Transverse colon (tissue), 4 donors: Measurements from ENCODE around the gene UBE2K. TPM values are rescaled to one million over a fixed set of nuclear protein-coding genes. Genes with fewer than 3 reads are reported as not detected.

Source experiments
- DNase-seq: peaks from one replicate; pipeline ENCODE4 v3.0.0-alpha.2; 2019
- H3K27ac ChIP-seq, 4 donors: fragments of 200-600 bp; sonication (generic); 2 replicates each; pipeline ENCODE4 v1.5.1; 2016 to 2018; ENCODE audit warnings: inconsistent platforms in 4 of 4
- H3K27me3 ChIP-seq: fragments of 200-600 bp; sonication (generic); 2 replicates; pipeline ENCODE4 v1.5.1; 2017; ENCODE audit warnings: inconsistent platforms
- H3K36me3 ChIP-seq, 4 donors: fragments of 200-600 bp; sonication (generic); 2 replicates each; pipeline ENCODE4 v1.5.1; 2017 to 2019; ENCODE audit warnings: inconsistent platforms in 4 of 4
- H3K4me1 ChIP-seq, 4 donors: fragments of 200-600 bp; sonication (generic); 2 replicates each; pipeline ENCODE4 v1.5.1; 2017 to 2020; ENCODE audit warnings: inconsistent platforms in 4 of 4
- H3K4me3 ChIP-seq, 4 donors: fragments of 200-600 bp; sonication (generic); 1 replicate in 1 of 4; 2 replicates in 3 of 4; pipeline versions ENCODE4 v1.5.1 to v1.6.1; 2017 to 2019; ENCODE audit warnings: inconsistent platforms in 4 of 4
- H3K9me3 ChIP-seq, 2 donors: fragments of 200-600 bp; sonication (generic); 2 replicates each; pipeline ENCODE4 v1.5.1; 2017 to 2019; ENCODE audit warnings: inconsistent platforms in 2 of 2
- CTCF ChIP-seq, 5 experiments: fragments of 200-600 bp in 3 of 5; fragments of 450-650 bp in 2 of 5; sonication (generic) in 3 of 5; IDR thresholded peaks; 1 replicate in 2 of 5; 2 replicates in 3 of 5; pipeline ENCODE4 v1.5.1; 2016 to 2017; ENCODE audit warnings: antibody characterized with exemption in 5 of 5, inconsistent platforms in 3 of 5, mild to moderate bottlenecking in 2 of 5, moderate library complexity in 1 of 5
- EP300 ChIP-seq: sonication (generic); formaldehyde crosslinking; IDR thresholded peaks from one replicate; pipeline ENCODE4 v1.6.1; 2017; ENCODE audit warnings: antibody characterized with exemption, low read depth
- POLR2A ChIP-seq: fragments of 450-650 bp; IDR thresholded peaks from one replicate; pipeline ENCODE4 v1.6.1; 2016; ENCODE audit warnings: antibody characterized with exemption, mild to moderate bottlenecking, moderate library complexity
- POLR2AphosphoS5 ChIP-seq, 3 donors: sonication (generic); formaldehyde crosslinking; IDR thresholded peaks; one replicate each; pipeline ENCODE4 v1.6.1; 2016; ENCODE audit warnings: antibody characterized with exemption in 3 of 3
- WGBS, 2 donors: methylation state at CpG; one replicate each; pipeline ENCODE4 v1.1.5; 2018; ENCODE audit warnings: low coverage in 1 of 2; 5-methylcytosine and 5-hydroxymethylcytosine counted together
- in situ Hi-C, 4 donors: fragments of 200-750 bp; cut with MboI; loops; one replicate each; pipeline versions ENCODE4 v1.15.0 to v1.15.1; 2017; ENCODE audit warnings: low sequenced_read_pairs in 3 of 4, low pct_ligation_motif_present in 1 of 4, low pct_unique_long_range_greater_than_20kb in 1 of 4
- intact Hi-C: fragments of 100-400 bp; cut with DNase I; formaldehyde crosslinking; loops from one replicate; pipeline ENCODE4 v1.15.1; 2023; ENCODE audit warnings: low total_unique reads
- total RNA-seq, 4 donors: library from RNA; depleted of rRNA; stranded (reverse); fragments of >200 nt; gene quantifications; one replicate each; pipeline ENCODE4 v1.1.0, GENCODE V29; 2016

The UBE2K gene
- total RNA-seq, 4 donors from 2014 or later, result 18.9 to 48.6 (median 37.3) TPM

GRCh38 chr4:39685990-39686389 lies 11.9 kb upstream of the UBE2K start:
- Histone ChIP-seq H3K27ac (no peak overlapping the region), H3K4me3 (no peak overlapping the region), H3K36me3 (no peaks in the 10 kb centered on the region), H3K9me3 (no peaks in the 10 kb centered on the region), H3K27me3 (no peaks in the 10 kb centered on the region), H3K4me1 (peaks cover 0 to 15% (median 3%) of the 10 kb centered on the region in 4 donors)
- no peak for TF ChIP-seq EP300
- TF ChIP-seq CTCF (IDR thresholded peaks at IDR 0.05), result no peak
- TF ChIP-seq POLR2A, result no peak
- TF ChIP-seq POLR2AphosphoS5 (IDR thresholded peaks at IDR 0.05), result no peak
- WGBS, 2 donors, result 0 to 43% methylated on average over 1 of the region's 1 CpG
- DNase-seq, result no peak
- intact Hi-C loops (no loop called here), in situ Hi-C loops (loop anchor here in 1 of 4 donors (25.0 kb wide), 1 partner anchor 276 kb away; no protein-coding TSS in a partner anchor)

DNA sequence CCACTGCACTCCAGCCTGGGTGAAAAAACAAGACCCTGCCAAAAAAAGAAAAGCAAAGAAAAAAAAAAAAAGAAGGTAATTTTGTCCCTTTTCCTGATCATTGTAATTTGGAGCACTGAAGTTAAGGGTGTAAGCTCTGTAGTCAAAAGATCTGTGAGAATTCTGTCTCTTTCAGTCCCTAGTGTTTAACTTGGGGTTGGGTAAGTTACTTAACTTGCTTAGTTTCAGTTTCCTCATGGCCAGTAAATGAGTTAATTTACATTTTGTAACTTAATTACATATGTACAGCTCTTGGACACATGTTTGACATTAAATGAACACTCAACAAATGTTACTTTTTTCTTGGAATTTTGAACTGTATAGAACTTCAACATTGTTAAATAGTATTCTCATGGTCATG lies 10.9 kb upstream of the UBE2K start:
- DNase-seq, result no peak
- Histone ChIP-seq H3K27me3 (no peaks in the 10 kb centered on the region), H3K36me3 (no peaks in the 10 kb centered on the region), H3K4me3 (no peak overlapping the region), H3K4me1 (peaks cover 0 to 15% (median 3%) of the 10 kb centered on the region in 4 donors), H3K9me3 (no peaks in the 10 kb centered on the region), H3K27ac (no peak overlapping the region)
- in situ Hi-C loops (loop anchor here in 1 of 4 donors (25.0 kb wide), 1 partner anchor 275 kb away; no protein-coding TSS in a partner anchor), intact Hi-C loops (no loop called here)
- no peak for TF ChIP-seq POLR2A
- no peak for TF ChIP-seq POLR2AphosphoS5 (IDR thresholded peaks at IDR 0.05)
- TF ChIP-seq EP300, result no peak
- TF ChIP-seq CTCF (IDR thresholded peaks at IDR 0.05), result no peak

GRCh38 chr4:39689970-39690369 lies 8.0 kb upstream of the UBE2K start:
- Histone ChIP-seq H3K4me1 (peaks cover 0 to 15% (median 3%) of the 10 kb centered on the region in 4 donors), H3K4me3 (no peak overlapping the region), H3K27me3 (no peaks in the 10 kb centered on the region), H3K9me3 (no peaks in the 10 kb centered on the region), H3K36me3 (no peaks in the 10 kb centered on the region), H3K27ac (no peak overlapping the region)
- WGBS, 2 donors, result 70 to 80% methylated on average over 7 of the region's 7 CpGs
- intact Hi-C loops, result no loop called here
- TF ChIP-seq EP300, result no peak
- no peak for TF ChIP-seq CTCF (IDR thresholded peaks at IDR 0.05)
- no peak for TF ChIP-seq POLR2AphosphoS5 (IDR thresholded peaks at IDR 0.05)
- TF ChIP-seq POLR2A, result no peak
- no peak for DNase-seq
- in situ Hi-C loops, result loop anchor here in 3 of 4 donors (5.0 to 25.0 kb wide), 3 partner anchors 272 to 285 kb away; partner anchors contain the start of gene PDS5A (in 1 of the 3)

DNA sequence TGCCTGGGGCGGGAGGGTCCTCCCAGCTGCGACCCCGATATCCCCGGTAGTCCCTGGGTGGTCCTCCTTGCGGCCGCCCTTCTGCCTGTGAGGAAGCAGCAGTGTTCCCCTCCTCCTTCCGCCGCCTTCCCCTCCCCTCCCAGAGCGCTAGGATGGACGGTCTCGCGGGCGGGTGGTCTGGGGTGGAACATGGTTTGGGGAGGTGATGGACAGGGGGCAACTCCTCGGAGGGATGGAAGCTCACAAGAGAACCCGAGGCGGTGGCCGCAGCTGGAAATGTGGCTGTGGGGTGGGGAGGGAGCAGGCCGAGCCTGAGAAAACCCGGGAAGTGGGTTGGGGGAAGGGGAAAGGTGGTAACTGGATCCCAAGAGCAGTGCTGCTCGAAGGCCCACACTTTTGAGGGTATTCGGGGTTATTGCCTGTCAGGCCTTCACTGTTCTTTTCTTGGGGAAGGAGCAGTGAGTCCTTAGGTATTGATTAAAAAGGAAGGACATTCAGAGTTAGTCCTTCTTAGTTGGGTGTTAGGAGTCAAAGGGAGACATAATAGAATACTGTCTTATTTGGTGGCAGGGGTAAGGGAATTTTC lies 581 bp downstream of the UBE2K start:
- H3K27me3 ChIP-seq, result no peaks in the 10 kb centered on the region
- H3K4me1 ChIP-seq, result peaks cover 5 to 44% (median 29%) of the 10 kb centered on the region in 4 donors
- intact Hi-C loops, result no loop called here
- H3K27ac ChIP-seq, result peak overlapping the region; percentile 92 to 96 (median 94)
- TF ChIP-seq CTCF (IDR thresholded peaks at IDR 0.05) (peak in 1 of 5 experiments; percentile 10), EP300 (no peak)
- peak; percentile 59 for DNase-seq
- no peaks in the 10 kb centered on the region for H3K36me3 ChIP-seq
- WGBS, 2 donors, result 0% methylated on average over 2 to 21 of the region's 21 CpGs
- no peaks in the 10 kb centered on the region for H3K9me3 ChIP-seq
- in situ Hi-C loops, result loop anchor here in 2 of 4 donors (10.0 to 25.0 kb wide), 2 partner anchors 264 to 276 kb away; partner anchors contain the start of gene PDS5A (in 1 of the 2)
- H3K4me3 ChIP-seq, result peak overlapping the region; percentile 57 to 91 (median 71)
